ENCODE data around the gene ACTMAP.

The ACTMAP gene

GRCh38 chr19:40743926-40744325 lies 6.4 kb downstream of the ACTMAP start:
- Histone ChIP-seq H3K4me2 (ENCODE audit: low read length) (no peak overlapping the region), H3K36me3 (ENCODE audit: insufficient read depth, low read length) (no peaks in the 10 kb centered on the region), H3K9me3 (ENCODE audit: low read length) (no peaks in the 10 kb centered on the region), H3K79me2 (ENCODE audit: insufficient read depth, low read length) (no peaks in the 10 kb centered on the region), H3K27me3 (ENCODE audit: insufficient read depth, low read length) (no peaks in the 10 kb centered on the region), H3K27ac (ENCODE audit: low read depth, low read length, poor library complexity, severe bottlenecking) (no peak overlapping the region), H3K4me1 (ENCODE audit: insufficient read depth, low read length, severe bottlenecking) (peaks cover 14% of the 10 kb centered on the region), H2AFZ (ENCODE audit: low read length) (no peak overlapping the region), H3F3A (ENCODE audit: insufficient read depth, low read length) (no peaks in the 10 kb centered on the region), H3K4me3 (ENCODE audit: low read depth, low read length, poor library complexity, severe bottlenecking) (no peak overlapping the region), H4K20me1 (ENCODE audit: insufficient read depth, low read length) (no peaks in the 10 kb centered on the region), H3K9ac (ENCODE audit: low read length) (no peak overlapping the region), H3K9me2 (ENCODE audit: low read depth, low read length) (no peaks in the 10 kb centered on the region)
- TF ChIP-seq EZH2 (IDR thresholded peaks at IDR 0.05; ENCODE audit: borderline replicate concordance, low read length) (no peak), CTCF (IDR thresholded peaks at IDR 0.05; ENCODE audit: low read length) (no peak)

DNA sequence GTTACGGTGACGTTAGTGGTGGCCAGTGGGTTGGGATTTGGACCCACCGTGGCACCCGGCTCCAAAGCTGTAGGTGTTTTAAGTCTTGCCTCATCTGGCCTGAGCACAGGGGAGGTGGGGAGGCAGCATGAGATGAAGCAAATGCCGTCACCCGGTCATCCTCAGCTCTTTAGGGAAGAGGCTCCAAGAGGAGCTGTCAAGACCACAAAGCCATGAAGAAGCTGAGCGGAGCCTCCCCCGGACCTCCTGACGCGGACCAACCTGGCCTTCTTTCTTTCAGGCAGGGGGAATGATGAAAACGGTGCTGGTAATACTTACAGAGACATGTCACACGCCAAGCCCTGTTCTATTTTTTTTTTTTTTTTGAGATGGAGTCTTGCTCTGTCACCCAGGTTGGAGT lies 7.4 kb downstream of the ACTMAP start:
- H4K20me1 ChIP-seq (ENCODE audit: insufficient read depth, low read length), result no peaks in the 10 kb centered on the region

GRCh38 chr19:40742477-40742876 lies 7.8 kb downstream of the ACTMAP start:
- Histone ChIP-seq H3K4me1 (ENCODE audit: insufficient read depth, low read length, severe bottlenecking) (no peaks in the 10 kb centered on the region), H2AFZ (ENCODE audit: low read length) (no peak overlapping the region), H3K9me2 (ENCODE audit: low read depth, low read length) (no peaks in the 10 kb centered on the region), H3K4me3 (ENCODE audit: low read depth, low read length, poor library complexity, severe bottlenecking) (no peak overlapping the region), H3K27ac (ENCODE audit: low read depth, low read length, poor library complexity, severe bottlenecking) (no peak overlapping the region), H3F3A (ENCODE audit: insufficient read depth, low read length) (no peaks in the 10 kb centered on the region), H3K79me2 (ENCODE audit: insufficient read depth, low read length) (no peaks in the 10 kb centered on the region), H3K36me3 (ENCODE audit: insufficient read depth, low read length) (no peaks in the 10 kb centered on the region), H3K4me2 (ENCODE audit: low read length) (no peak overlapping the region), H3K27me3 (ENCODE audit: insufficient read depth, low read length) (no peaks in the 10 kb centered on the region), H3K9me3 (ENCODE audit: low read length) (no peaks in the 10 kb centered on the region), H4K20me1 (ENCODE audit: insufficient read depth, low read length) (no peaks in the 10 kb centered on the region), H3K9ac (ENCODE audit: low read length) (no peak overlapping the region)
- TF ChIP-seq CTCF (IDR thresholded peaks at IDR 0.05; ENCODE audit: low read length) (0 out of 2 replicates have a peak, but pooled peaks have one; percentile 3), EZH2 (IDR thresholded peaks at IDR 0.05; ENCODE audit: borderline replicate concordance, low read length) (no peak)

More for the DNA sequence above, 7.4 kb downstream of the ACTMAP start:
- H3K4me2 ChIP-seq (ENCODE audit: low read length), result no peak overlapping the region
- no peaks in the 10 kb centered on the region for H3K9me2 ChIP-seq (ENCODE audit: low read depth, low read length)
- H3K27me3 ChIP-seq (ENCODE audit: insufficient read depth, low read length), result no peaks in the 10 kb centered on the region
- no peaks in the 10 kb centered on the region for H3K9me3 ChIP-seq (ENCODE audit: low read length)
- no peak overlapping the region for H3K27ac ChIP-seq (ENCODE audit: low read depth, low read length, poor library complexity, severe bottlenecking)
- no peaks in the 10 kb centered on the region for H3K36me3 ChIP-seq (ENCODE audit: insufficient read depth, low read length)
- TF ChIP-seq CTCF (IDR thresholded peaks at IDR 0.05; ENCODE audit: low read length), result no peak
- TF ChIP-seq EZH2 (IDR thresholded peaks at IDR 0.05; ENCODE audit: borderline replicate concordance, low read length), result no peak
- no peaks in the 10 kb centered on the region for H3K79me2 ChIP-seq (ENCODE audit: insufficient read depth, low read length)
- peaks cover 3% of the 10 kb centered on the region for H3K4me1 ChIP-seq (ENCODE audit: insufficient read depth, low read length, severe bottlenecking)
- H3F3A ChIP-seq (ENCODE audit: insufficient read depth, low read length), result no peaks in the 10 kb centered on the region
- no peak overlapping the region for H3K9ac ChIP-seq (ENCODE audit: low read length)
- no peak overlapping the region for H3K4me3 ChIP-seq (ENCODE audit: low read depth, low read length, poor library complexity, severe bottlenecking)
- H2AFZ ChIP-seq (ENCODE audit: low read length), result no peak overlapping the region
